Suppressor macrophage treated with lipopolysaccharide for 4 hours (primary cell): Measurements from ENCODE around the gene PEF1.
A peak's percentile ranks its signal among the peaks of the same experiment; 100 is the strongest.
"Not testable (repeated sequence)": the region's sequence is repeated elsewhere in the genome, so short reads cannot be mapped to it uniquely, and the experiment has no call there.

Experiments used
- DNase-seq: peaks from one replicate; pipeline ENCODE4 v3.0.0-alpha.2; 2020

The PEF1 gene

GRCh38 chr1:31602081-31602480 lies 42.6 kb downstream of the PEF1 start:
- no peak for DNase-seq

DNA sequence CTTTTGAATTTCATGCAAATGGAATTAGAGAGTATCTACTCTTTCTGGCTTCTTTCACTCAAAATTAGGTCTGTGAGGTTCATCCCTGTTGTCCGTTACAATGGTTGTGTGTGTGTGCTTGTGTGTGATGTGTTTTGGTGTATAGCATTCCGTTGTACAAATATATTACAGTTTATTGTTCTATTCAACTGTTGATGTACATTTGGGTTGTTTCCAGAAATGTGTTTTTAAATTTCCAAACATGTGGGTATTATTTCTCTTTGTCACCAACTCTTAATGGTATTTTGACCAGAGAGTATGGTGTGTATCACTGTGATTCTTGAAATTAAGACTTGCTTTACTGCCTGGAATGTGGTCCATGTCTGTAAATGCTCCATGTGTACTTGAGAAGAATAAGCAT lies 44.0 kb downstream of the PEF1 start:
- no peak for DNase-seq

- DNase-seq: no peak
Observed at GRCh38 chr1:31598980-31599379, 45.7 kb downstream of the PEF1 start.

DNA sequence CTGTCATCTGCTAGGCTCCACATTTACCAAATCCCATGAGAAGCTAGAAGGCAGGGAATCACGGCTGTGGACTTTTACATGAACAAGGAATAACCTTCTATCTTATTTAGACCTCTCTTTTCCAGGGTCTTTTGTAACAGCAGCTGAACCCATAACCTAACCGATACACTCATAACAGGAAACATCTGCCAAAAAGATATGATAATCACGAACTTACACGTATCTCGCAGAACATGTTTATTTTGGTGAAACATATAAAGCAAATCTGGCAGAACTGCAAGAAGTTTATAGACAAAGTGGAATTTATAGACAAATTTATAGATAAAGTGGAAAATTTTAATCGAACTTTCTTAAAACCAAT lies 48.0 kb downstream of the PEF1 start:
- no peak for DNase-seq

DNA sequence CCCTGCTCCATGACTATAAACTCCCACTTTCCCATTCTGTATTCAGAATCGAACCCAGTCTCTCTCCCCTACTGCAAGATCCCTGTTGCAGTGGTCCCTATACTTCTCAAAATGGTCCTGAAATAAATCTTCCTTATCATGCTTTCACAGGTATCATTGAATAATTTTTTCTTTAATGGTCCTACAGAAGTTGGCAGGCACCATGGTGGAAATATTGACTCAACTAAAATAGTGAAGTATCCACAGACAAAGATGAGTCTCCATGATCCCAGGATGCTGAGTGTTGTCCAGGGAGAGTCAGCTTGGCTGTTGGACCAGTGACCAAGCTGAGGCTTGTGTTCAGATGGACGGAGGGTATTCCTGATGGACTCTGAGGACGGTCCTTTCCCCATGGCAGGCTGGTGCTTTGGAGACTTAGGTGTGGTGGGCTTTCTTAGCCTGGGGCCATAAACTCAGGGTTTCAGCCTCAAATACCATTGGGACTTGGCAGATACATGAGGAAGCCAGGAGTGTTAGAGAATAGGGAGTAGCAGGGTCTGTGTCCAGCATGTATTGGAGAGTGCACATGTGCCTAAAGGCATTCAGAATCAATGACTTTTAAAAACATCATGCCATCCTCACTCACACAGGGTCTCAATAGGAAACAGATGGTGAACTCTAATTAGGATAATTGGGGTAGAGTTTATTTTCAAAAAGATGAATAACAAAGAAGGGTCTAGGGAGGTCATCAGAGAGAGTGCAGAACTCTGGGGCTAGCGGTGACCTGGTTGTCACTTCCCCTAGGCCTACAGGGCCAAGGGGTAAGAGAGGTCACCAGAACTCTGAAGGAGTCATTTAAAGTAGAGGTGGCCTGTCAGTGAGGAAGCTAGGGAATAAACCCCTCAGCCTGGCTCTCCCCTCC lies 48.6 kb downstream of the PEF1 start:
- DNase-seq: no peak

- DNase-seq: peak; percentile 64
Observed at GRCh38 chr1:31593770-31594632, 50.7 kb downstream of the PEF1 start.

DNA sequence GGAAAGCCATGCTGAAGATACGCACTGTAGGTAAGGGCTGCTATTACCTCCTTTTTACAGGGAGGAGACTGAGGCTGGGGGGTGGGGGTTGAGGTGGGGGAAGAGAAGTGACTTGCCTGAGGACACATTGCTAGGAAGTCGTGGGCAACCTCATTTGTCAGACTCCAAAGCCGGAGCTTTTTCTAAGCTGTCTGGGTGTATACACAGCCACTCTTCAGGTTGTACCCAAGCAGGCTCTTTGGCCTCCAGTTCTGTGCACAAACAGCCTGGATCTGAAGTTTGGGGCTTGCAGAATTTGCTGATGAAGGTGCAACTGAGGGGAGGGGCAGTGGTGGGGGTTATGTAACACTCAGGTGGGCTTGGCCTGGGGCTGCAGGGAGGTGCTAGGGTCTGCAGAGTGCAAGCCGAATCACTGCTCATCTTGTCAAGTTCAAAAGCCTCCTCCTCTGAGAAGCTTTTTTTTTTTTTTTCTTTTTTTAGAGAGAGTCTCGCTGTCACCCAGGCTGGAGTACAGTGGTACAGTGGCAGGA lies 51.5 kb downstream of the PEF1 start:
- no peak for DNase-seq

DNA sequence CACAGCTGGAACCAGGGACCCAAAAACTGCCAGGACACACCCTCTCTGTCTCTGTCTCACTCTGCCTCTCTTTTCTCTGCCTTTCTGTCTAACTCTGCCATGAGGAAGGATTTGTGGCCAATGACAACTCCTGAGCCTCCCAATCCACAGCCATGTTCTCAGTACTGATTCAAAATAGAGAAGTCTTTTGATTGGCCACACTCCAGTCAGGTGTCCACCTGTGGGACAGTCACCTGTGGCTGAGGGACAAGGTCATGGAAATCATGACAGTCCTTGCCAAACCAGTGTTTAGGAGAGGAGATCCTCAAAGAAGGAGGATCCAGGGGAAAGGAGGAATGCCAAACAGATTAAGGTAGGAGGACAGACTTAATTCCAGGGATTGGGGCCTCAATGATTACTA lies 52.5 kb downstream of the PEF1 start:
- DNase-seq: no peak

DNA sequence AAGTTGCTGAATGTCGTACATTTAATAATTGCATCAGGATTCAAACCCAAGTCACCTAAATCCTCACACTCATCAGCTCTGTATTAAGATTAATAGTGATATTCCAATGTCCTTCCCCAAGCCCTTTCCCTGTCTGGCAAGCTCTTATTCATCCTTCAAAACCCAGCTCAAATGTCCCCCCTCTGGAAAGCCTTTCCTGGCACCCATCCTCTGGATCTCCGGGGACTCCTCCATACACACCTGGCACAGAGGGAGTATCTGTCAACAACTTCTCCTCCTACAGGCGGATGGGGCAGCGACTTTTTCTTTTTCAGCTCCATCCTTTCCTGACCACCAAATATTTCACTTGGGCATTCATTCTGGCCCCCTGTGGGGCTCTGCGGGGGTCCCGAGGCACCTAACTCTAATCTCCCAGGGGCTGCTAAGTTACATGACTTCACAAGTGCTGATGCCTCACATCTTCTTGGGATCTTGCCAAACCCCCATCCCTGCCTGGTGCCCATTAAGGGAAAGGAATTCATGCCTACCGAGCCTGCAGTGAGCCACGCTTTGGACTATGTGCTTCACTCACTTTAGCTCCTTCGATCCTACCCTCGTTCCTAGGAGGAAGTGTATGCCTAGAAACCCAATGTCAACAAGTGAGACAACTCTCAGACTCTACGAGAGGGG lies 53.1 kb downstream of the PEF1 start:
- no peak for DNase-seq

- DNase-seq: no peak
Observed at GRCh38 chr1:31588751-31589515, 55.7 kb downstream of the PEF1 start.

GRCh38 chr1:31587720-31588423 lies 56.8 kb downstream of the PEF1 start:
- peak; percentile 66 for DNase-seq

DNA sequence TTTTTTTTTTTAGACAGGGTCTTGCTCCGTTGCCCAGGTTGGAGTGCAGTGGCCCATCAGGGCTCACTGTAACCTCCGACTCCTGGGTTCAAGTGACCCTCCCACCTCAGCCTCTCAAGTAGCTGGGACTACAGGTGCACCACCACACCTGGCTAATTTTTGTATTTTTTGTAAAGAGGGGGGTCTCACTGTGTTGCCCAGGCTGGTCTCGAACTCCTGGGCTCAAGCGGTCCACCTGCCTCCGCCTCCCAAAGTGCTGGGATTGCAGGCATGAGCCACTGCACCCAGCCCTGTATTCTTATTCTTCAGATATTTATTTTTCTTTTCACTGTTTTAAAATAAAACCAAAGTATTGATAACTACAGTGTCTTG lies 57.4 kb downstream of the PEF1 start:
- DNase-seq: not testable (repeated sequence)

GRCh38 chr1:31586376-31587327 lies 58.0 kb downstream of the PEF1 start:
- DNase-seq: peak; percentile 43

DNA sequence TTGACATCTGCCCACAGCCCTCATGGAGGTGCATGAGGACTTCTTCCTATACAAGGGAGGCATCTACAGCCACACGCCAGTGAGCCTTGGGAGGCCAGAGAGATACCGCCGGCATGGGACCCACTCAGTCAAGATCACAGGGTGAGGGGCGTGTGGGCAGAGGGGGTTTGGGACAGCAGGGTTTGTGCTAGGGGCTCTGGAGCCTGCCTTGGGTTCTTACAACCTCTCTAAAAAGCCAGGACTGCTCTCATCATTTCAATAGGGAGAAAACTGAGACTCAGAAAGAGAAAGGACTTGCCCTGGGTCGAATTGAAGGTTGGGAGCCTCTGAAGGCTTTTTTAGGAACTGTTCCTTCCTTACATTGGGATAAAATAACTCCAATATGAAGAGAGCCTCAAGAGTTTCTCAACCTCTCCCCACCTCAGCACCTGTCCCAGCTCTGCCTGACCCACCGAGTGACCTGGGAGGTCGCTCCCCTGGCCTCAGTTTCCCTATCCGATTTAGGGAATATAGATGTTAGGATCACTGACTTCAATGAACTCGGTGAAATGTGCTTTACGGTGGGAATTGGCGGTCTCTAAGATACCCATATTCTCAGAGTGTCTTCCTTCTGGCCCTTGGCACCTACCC lies 58.8 kb downstream of the PEF1 start:
- DNase-seq: no peak

- DNase-seq: no peak
Observed at GRCh38 chr1:31584869-31585735, 59.6 kb downstream of the PEF1 start.

DNA sequence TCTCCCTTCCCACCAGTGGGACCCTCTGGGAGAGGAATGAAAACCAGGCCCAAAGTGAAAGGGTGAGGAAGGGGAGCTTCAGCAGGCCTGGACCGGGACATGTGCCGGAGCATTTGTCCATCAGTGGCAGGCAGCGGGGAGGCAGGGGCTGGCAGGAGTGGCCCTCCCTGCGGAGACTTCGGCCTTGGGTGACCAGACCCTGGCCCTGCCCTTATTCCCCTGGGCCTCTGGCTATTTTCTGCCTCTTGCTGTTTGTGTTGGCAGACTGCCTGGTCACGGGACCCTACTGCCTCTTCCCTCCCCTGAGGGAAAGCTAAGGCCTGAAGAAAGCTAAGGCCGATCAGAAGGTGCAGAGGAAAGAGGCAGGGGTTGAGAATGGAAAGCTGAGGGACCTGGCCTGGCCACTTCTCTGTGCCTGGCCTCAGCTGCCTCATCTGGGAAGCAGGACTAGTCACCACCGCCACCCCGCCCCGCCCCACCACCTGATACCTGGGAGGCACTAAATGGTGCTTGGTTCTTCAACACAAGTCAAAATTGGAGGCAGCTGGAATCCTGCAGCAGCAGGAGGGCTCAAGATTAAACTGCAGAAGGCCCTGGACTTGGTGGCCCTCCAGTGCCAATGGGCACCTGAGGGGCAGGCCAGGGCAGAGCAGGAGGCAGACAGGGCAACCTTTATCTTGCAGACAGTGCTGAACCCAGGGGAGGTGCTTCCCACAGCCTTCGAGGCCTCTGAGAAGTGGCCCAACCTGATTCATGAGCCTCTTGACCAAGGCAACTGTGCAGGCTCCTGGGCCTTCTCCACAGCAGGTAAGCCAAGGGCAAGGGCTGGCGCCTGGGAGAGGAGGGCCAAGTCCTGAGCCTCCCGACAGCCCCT lies 60.4 kb downstream of the PEF1 start:
- no peak for DNase-seq

GRCh38 chr1:31583082-31583994 lies 61.3 kb downstream of the PEF1 start:
- no peak for DNase-seq
